ENCODE data around the gene TBC1D14. TPM values are rescaled to one million over a fixed set of nuclear protein-coding genes. Genes with fewer than 3 reads are reported as not detected.
A peak's percentile ranks its signal among the peaks of the same experiment; 100 is the strongest.

TBC1D14 gene
- total and polyA plus RNA-seq, 4 donors = 12.9 to 59.7 (median 25.9) TPM

- Histone ChIP-seq H3K27me3 (ENCODE audit: control insufficient read depth in 1 of 2, insufficient read depth in 2 of 2, low read length in 1 of 2) (no peaks in the 10 kb centered on the region), H3K36me3 (ENCODE audit: control insufficient read depth in 1 of 2, insufficient read depth in 2 of 2, low read length in 1 of 2) (no peaks in the 10 kb centered on the region), H3K9me3 (ENCODE audit: control insufficient read depth, low read length) (no peaks in the 10 kb centered on the region), H3K4me3 (ENCODE audit: low read length in 2 of 2) (no peak overlapping the region), H3K4me1 (ENCODE audit: control insufficient read depth in 1 of 2, insufficient read depth in 2 of 2, low read length in 2 of 2) (no peaks in the 10 kb centered on the region), H3K27ac (ENCODE audit: low read depth in 1 of 2, low read length in 2 of 2) (no peak overlapping the region)
- intact Hi-C loops (cut with DNase I) = no loop called here
- 59 to 63% methylated on average over 18 of the region's 18 CpGs for WGBS, 2 donors
- ATAC-seq (ENCODE audit: low FRiP score) (peak; percentile 76), DNase-seq (peak in 1 of 2 donors; percentile 84)
Observed at GRCh38 chr4:6917461-6918271, 8.0 kb downstream of the TBC1D14 start.

GRCh38 chr4:6918338-6918737, 8.7 kb downstream of the TBC1D14 start:
- intact Hi-C loops (cut with DNase I) = no loop called here
- WGBS, 2 donors = 38% methylated on average over 7 of the region's 7 CpGs

GRCh38 chr4:6920171-6920570, 10.5 kb downstream of the TBC1D14 start:
- Histone ChIP-seq H3K9me3 (ENCODE audit: control insufficient read depth, low read length) (no peaks in the 10 kb centered on the region), H3K4me1 (ENCODE audit: control insufficient read depth in 1 of 2, insufficient read depth in 2 of 2, low read length in 2 of 2) (no peaks in the 10 kb centered on the region), H3K27me3 (ENCODE audit: control insufficient read depth in 1 of 2, insufficient read depth in 2 of 2, low read length in 1 of 2) (no peaks in the 10 kb centered on the region), H3K27ac (ENCODE audit: low read depth in 1 of 2, low read length in 2 of 2) (no peak overlapping the region), H3K4me3 (ENCODE audit: low read length in 2 of 2) (no peak overlapping the region), H3K36me3 (ENCODE audit: control insufficient read depth in 1 of 2, insufficient read depth in 2 of 2, low read length in 1 of 2) (peaks cover 0 to 4% of the 10 kb centered on the region in 2 donors)
- ATAC-seq (ENCODE audit: low FRiP score) (no peak), DNase-seq (no peak)
- intact Hi-C loops (cut with DNase I) = no loop called here
- 38 to 44% methylated on average over 3 of the region's 3 CpGs for WGBS, 2 donors

More at GRCh38 chr4:6918338-6918737, 8.7 kb downstream of the TBC1D14 start:
- Histone ChIP-seq H3K4me3 (ENCODE audit: low read length in 2 of 2) (no peak overlapping the region), H3K27me3 (ENCODE audit: control insufficient read depth in 1 of 2, insufficient read depth in 2 of 2, low read length in 1 of 2) (no peaks in the 10 kb centered on the region), H3K36me3 (ENCODE audit: control insufficient read depth in 1 of 2, insufficient read depth in 2 of 2, low read length in 1 of 2) (peaks cover 0 to under 1% of the 10 kb centered on the region in 2 donors), H3K27ac (ENCODE audit: low read depth in 1 of 2, low read length in 2 of 2) (no peak overlapping the region), H3K9me3 (ENCODE audit: control insufficient read depth, low read length) (no peaks in the 10 kb centered on the region), H3K4me1 (ENCODE audit: control insufficient read depth in 1 of 2, insufficient read depth in 2 of 2, low read length in 2 of 2) (no peaks in the 10 kb centered on the region)
- DNase-seq (no peak), ATAC-seq (ENCODE audit: low FRiP score) (peak; percentile 47)

GRCh38 chr4:6923507-6923906, 13.9 kb downstream of the TBC1D14 start:
- Histone ChIP-seq H3K4me1 (ENCODE audit: control insufficient read depth in 1 of 2, insufficient read depth in 2 of 2, low read length in 2 of 2) (no peaks in the 10 kb centered on the region), H3K36me3 (ENCODE audit: control insufficient read depth in 1 of 2, insufficient read depth in 2 of 2, low read length in 1 of 2) (peaks cover 0 to 7% of the 10 kb centered on the region in 2 donors), H3K27ac (ENCODE audit: low read depth in 1 of 2, low read length in 2 of 2) (no peak overlapping the region), H3K9me3 (ENCODE audit: control insufficient read depth, low read length) (no peaks in the 10 kb centered on the region), H3K27me3 (ENCODE audit: control insufficient read depth in 1 of 2, insufficient read depth in 2 of 2, low read length in 1 of 2) (no peaks in the 10 kb centered on the region), H3K4me3 (ENCODE audit: low read length in 2 of 2) (no peak overlapping the region)
- ATAC-seq (ENCODE audit: low FRiP score) (no peak), DNase-seq (no peak)
- 98% methylated on average over 32 of the region's 32 CpGs for WGBS, 2 donors
- intact Hi-C loops (cut with DNase I) = no loop called here

DNA sequence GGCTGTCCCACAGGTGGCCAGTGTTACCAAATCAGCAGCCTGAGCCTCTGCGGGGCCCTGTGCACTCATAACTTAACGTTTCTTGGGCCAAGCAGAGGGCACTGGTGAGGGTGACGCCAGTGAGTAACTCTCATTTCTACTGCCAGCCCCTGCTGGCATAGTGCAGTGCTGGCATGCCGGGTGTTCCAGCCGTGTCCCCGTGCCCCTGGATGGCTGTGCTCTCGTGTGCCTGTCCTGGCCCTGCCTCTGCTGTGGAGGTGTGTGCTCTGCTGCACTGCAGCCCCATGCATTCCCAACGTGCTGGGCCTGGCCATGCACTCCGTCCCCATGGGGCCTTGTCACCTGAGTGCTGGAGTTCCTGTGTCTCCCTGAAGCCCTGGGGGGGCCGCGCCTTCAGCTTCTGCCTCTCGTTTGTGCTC, 14.7 kb downstream of the TBC1D14 start:
- H3K4me1 ChIP-seq (ENCODE audit: control insufficient read depth in 1 of 2, insufficient read depth in 2 of 2, low read length in 2 of 2) = no peaks in the 10 kb centered on the region
- no peak overlapping the region for H3K4me3 ChIP-seq (ENCODE audit: low read length in 2 of 2)
- ATAC-seq (ENCODE audit: low FRiP score) (no peak), DNase-seq (no peak)
- intact Hi-C loops (cut with DNase I) = no loop called here
- no peak overlapping the region for H3K27ac ChIP-seq (ENCODE audit: low read depth in 1 of 2, low read length in 2 of 2)
- H3K9me3 ChIP-seq (ENCODE audit: control insufficient read depth, low read length) = no peaks in the 10 kb centered on the region
- 84 to 87% methylated on average over 12 of the region's 12 CpGs for WGBS, 2 donors
- peaks cover 0 to 7% of the 10 kb centered on the region in 2 donors for H3K36me3 ChIP-seq (ENCODE audit: control insufficient read depth in 1 of 2, insufficient read depth in 2 of 2, low read length in 1 of 2)
- no peaks in the 10 kb centered on the region for H3K27me3 ChIP-seq (ENCODE audit: control insufficient read depth in 1 of 2, insufficient read depth in 2 of 2, low read length in 1 of 2)

DNA sequence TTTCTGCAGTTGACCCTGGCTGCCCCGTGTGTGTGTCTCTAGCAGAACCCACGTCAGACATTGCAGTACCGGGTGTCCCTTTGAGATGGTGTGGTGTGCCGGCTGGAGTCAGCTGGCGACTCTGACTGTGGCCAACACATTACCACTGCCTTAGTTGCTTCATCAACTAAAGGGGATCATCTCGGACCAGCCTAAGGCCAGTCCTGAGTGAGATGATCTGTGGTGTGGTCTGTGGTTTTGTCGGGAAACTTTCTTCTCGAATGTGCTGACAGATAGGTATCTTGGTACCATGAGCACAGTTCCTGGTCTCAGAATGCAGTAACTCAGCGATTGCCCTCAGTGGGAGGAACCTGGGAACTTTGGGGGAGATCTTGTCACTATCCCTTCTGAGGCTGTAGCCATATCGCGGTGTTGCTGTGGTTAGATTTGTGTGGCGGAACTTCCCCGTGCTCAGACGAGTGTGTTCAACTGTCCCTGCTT, 15.8 kb downstream of the TBC1D14 start:
- no peak overlapping the region for H3K27ac ChIP-seq (ENCODE audit: low read depth in 1 of 2, low read length in 2 of 2)
- no peaks in the 10 kb centered on the region for H3K27me3 ChIP-seq (ENCODE audit: control insufficient read depth in 1 of 2, insufficient read depth in 2 of 2, low read length in 1 of 2)
- no peaks in the 10 kb centered on the region for H3K4me1 ChIP-seq (ENCODE audit: control insufficient read depth in 1 of 2, insufficient read depth in 2 of 2, low read length in 2 of 2)
- H3K36me3 ChIP-seq (ENCODE audit: control insufficient read depth in 1 of 2, insufficient read depth in 2 of 2, low read length in 1 of 2) = peaks cover 0 to 7% of the 10 kb centered on the region in 2 donors
- H3K4me3 ChIP-seq (ENCODE audit: low read length in 2 of 2) = no peak overlapping the region
- peak; percentile 9 for ATAC-seq (ENCODE audit: low FRiP score)
- intact Hi-C loops (cut with DNase I) = no loop called here
- H3K9me3 ChIP-seq (ENCODE audit: control insufficient read depth, low read length) = no peaks in the 10 kb centered on the region
- WGBS, 2 donors = 93 to 94% methylated on average over 14 of the region's 14 CpGs
- DNase-seq = peak in 1 of 2 donors; percentile 73

GRCh38 chr4:6926081-6926480, 16.5 kb downstream of the TBC1D14 start:
- H3K27ac ChIP-seq (ENCODE audit: low read depth in 1 of 2, low read length in 2 of 2) = no peak overlapping the region
- H3K9me3 ChIP-seq (ENCODE audit: control insufficient read depth, low read length) = no peaks in the 10 kb centered on the region
- 93 to 94% methylated on average over 19 of the region's 19 CpGs for WGBS, 2 donors
- H3K4me3 ChIP-seq (ENCODE audit: low read length in 2 of 2) = no peak overlapping the region
- ATAC-seq (ENCODE audit: low FRiP score) (no peak), DNase-seq (peak in 1 of 2 donors; percentile 59)
- no peaks in the 10 kb centered on the region for H3K4me1 ChIP-seq (ENCODE audit: control insufficient read depth in 1 of 2, insufficient read depth in 2 of 2, low read length in 2 of 2)
- H3K36me3 ChIP-seq (ENCODE audit: control insufficient read depth in 1 of 2, insufficient read depth in 2 of 2, low read length in 1 of 2) = peaks cover 0 to 7% of the 10 kb centered on the region in 2 donors
- intact Hi-C loops (cut with DNase I) = no loop called here
- H3K27me3 ChIP-seq (ENCODE audit: control insufficient read depth in 1 of 2, insufficient read depth in 2 of 2, low read length in 1 of 2) = no peaks in the 10 kb centered on the region

DNA sequence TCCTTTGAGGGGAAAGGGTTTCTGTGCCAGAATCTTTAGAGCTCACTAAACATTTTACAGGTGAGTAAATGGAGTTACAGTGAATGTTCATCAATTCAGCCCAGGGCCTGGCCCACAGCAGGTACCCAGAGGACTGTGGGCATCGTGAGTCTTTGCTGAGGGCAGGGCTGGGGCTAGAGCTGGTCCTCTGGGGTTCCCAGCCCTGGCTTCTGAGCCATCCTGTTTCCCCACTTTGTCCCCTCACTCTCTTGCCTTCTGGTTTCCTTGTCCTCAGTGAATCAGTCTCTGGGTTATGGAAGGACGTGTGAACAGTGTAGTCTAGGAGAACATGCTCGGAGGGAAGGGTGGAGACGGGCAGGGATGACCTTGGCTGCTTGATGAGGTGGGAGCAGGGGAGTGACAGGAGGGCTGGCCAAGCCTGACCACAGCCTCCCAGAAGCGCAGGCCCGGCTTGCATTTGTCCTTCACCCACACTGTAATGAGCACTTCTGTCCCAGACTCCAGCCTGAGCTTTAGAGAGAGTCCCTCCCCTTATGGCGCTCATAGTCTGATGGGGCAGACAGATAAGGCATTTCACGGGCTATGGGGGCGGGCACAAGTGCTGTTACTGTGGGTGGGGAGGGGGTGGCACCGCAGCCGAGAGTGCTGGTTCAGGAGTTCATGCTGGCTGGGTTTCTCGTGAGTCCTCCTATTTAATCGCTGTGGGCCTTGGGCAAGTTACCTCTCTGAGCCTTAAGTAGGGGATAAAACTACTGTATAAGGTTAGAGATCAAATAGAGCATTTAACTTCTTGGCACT, 17.3 kb downstream of the TBC1D14 start:
- no peaks in the 10 kb centered on the region for H3K9me3 ChIP-seq (ENCODE audit: control insufficient read depth, low read length)
- H3K27me3 ChIP-seq (ENCODE audit: control insufficient read depth in 1 of 2, insufficient read depth in 2 of 2, low read length in 1 of 2) = no peaks in the 10 kb centered on the region
- H3K4me3 ChIP-seq (ENCODE audit: low read length in 2 of 2) = no peak overlapping the region
- H3K27ac ChIP-seq (ENCODE audit: low read depth in 1 of 2, low read length in 2 of 2) = no peak overlapping the region
- 57 to 61% methylated on average over 13 of the region's 13 CpGs for WGBS, 2 donors
- intact Hi-C loops (cut with DNase I) = no loop called here
- H3K36me3 ChIP-seq (ENCODE audit: control insufficient read depth in 1 of 2, insufficient read depth in 2 of 2, low read length in 1 of 2) = peaks cover 0 to 7% of the 10 kb centered on the region in 2 donors
- DNase-seq = peak in 1 of 2 donors; percentile 85
- no peaks in the 10 kb centered on the region for H3K4me1 ChIP-seq (ENCODE audit: control insufficient read depth in 1 of 2, insufficient read depth in 2 of 2, low read length in 2 of 2)
- no peak for ATAC-seq (ENCODE audit: low FRiP score)
